Gastroesophageal sphincter (tissue), 3 donors: ENCODE results near the gene ADGRG7.
"Not testable (repeated sequence)": the region's sequence is repeated elsewhere in the genome, so short reads cannot be mapped to it uniquely, and the experiment has no call there.

Source experiments
- CTCF ChIP-seq, 4 experiments: fragments of 200-600 bp in 2 of 4; fragments of 450-650 bp in 2 of 4; sonication (generic) in 1 of 4; IDR thresholded peaks; one replicate each; pipeline ENCODE4 v1.5.1; 2017 to 2019; ENCODE audit warnings: antibody characterized with exemption in 4 of 4, mild to moderate bottlenecking in 2 of 4, moderate library complexity in 2 of 4
- POLR2A ChIP-seq, 2 donors: fragments of 450-650 bp; IDR thresholded peaks; one replicate each; pipeline ENCODE4 v1.6.1; 2017; ENCODE audit warnings: antibody characterized with exemption in 2 of 2, mild to moderate bottlenecking in 2 of 2, moderate library complexity in 1 of 2
- POLR2AphosphoS5 ChIP-seq: sonication (generic); formaldehyde crosslinking; IDR thresholded peaks from one replicate; pipeline ENCODE4 v1.6.1; 2017; ENCODE audit warnings: antibody characterized with exemption

GRCh38 chr3:100667316-100667715 is 57.9 kb downstream of the ADGRG7 start:
- TF ChIP-seq POLR2AphosphoS5; CTCF (IDR thresholded peaks at IDR 0.05); POLR2A (IDR thresholded peaks at IDR 0.05): not testable (repeated sequence)
